CD4-positive, alpha-beta T cell (primary cell): Measurements from ENCODE around the gene MAPRE2. TPM values are rescaled to one million over a fixed set of nuclear protein-coding genes. Genes with fewer than 3 reads are reported as not detected.

ENCODE experiments used
- ATAC-seq: fragments of 200-7000 bp; cut with Tn5 transposase; one replicate; pipeline ENCODE4 v1.10.0; 2022; ENCODE audit warnings: mild to moderate bottlenecking; ENCODE audit not compliant: poor library complexity
- CTCF ChIA-PET: fragments of 350-600 bp; sonication (Branson Sonifier 250); formaldehyde crosslinking; loops from one replicate; lab custom pipeline; 2021; ENCODE audit warnings: antibody characterized with exemption, inconsistent platforms; lab: Charles Lee
- POLR2A ChIA-PET: fragments of 350-600 bp; sonication (Branson Sonifier 250); formaldehyde crosslinking; loops from one replicate; lab custom pipeline; 2021; ENCODE audit warnings: antibody characterized with exemption, inconsistent platforms; lab: Charles Lee
- DNase-seq, 14 experiments: peaks; one replicate each; pipeline ENCODE4 v3.0.0-alpha.2; 2013 to 2020; ENCODE audit warnings: mixed read lengths in 2 of 14
- H3K27ac ChIP-seq, 2 donors: one replicate each; pipeline versions ENCODE4 v1.5.1 to v1.7.0; 2013; ENCODE audit warnings: low read length in 2 of 2, low read depth in 1 of 2, mild to moderate bottlenecking in 1 of 2
- H3K27me3 ChIP-seq, 2 experiments: 1 replicate in 1 of 2; 2 replicates in 1 of 2; pipeline versions ENCODE4 v1.6.1 to v1.7.0; 2013; ENCODE audit warnings: low read length in 2 of 2, control low read depth in 1 of 2, mild to moderate bottlenecking in 1 of 2, moderate library complexity in 1 of 2; ENCODE audit not compliant: insufficient read depth in 2 of 2, control insufficient read depth in 1 of 2
- H3K36me3 ChIP-seq: one replicate; pipeline ENCODE4 v1.6.1; 2013; ENCODE audit warnings: low read length, control low read depth; ENCODE audit not compliant: insufficient read depth
- H3K4me1 ChIP-seq: one replicate; pipeline ENCODE4 v1.6.1; 2013; ENCODE audit warnings: low read length, control low read depth; ENCODE audit not compliant: insufficient read depth
- H3K4me3 ChIP-seq: one replicate; pipeline ENCODE4 v1.5.1; 2013; ENCODE audit warnings: mild to moderate bottlenecking, low read length, moderate library complexity
- H3K9me3 ChIP-seq, 2 experiments: 1 replicate in 1 of 2; 2 replicates in 1 of 2; pipeline versions ENCODE4 v1.6.1 to v1.7.0; 2013; ENCODE audit warnings: low read length in 2 of 2, mild to moderate bottlenecking in 2 of 2, control low read depth in 1 of 2, moderate library complexity in 1 of 2; ENCODE audit not compliant: control insufficient read depth in 1 of 2, insufficient read depth in 1 of 2
- H3K27ac Mint-ChIP-seq: one replicate; pipeline ENCODE4 v1.8.0; 2020; ENCODE audit warnings: mixed read lengths
- H3K27me3 Mint-ChIP-seq: one replicate; pipeline ENCODE4 v1.8.0; 2021; ENCODE audit warnings: mixed read lengths
- H3K36me3 Mint-ChIP-seq: one replicate; pipeline ENCODE4 v1.8.0; 2021; ENCODE audit warnings: low read depth, mixed read lengths
- H3K4me1 Mint-ChIP-seq: one replicate; pipeline ENCODE4 v1.8.0; 2021; ENCODE audit warnings: low read depth, mixed read lengths
- H3K4me3 Mint-ChIP-seq: one replicate; pipeline ENCODE4 v1.8.0; 2020; ENCODE audit warnings: mild to moderate bottlenecking, mixed read lengths
- H3K9me3 Mint-ChIP-seq: one replicate; pipeline ENCODE4 v1.8.0; 2020; ENCODE audit warnings: mixed read lengths
- CTCF ChIP-seq: fragments of 200-600 bp; IDR thresholded peaks from one replicate; pipeline ENCODE4 v1.8.0; 2022; ENCODE audit warnings: antibody characterized with exemption, mild to moderate bottlenecking
- intact Hi-C, 2 experiments: fragments of 100-400 bp; cut with DNase I in 1 of 2; cut with micrococcal nuclease in 1 of 2; formaldehyde crosslinking; loops; one replicate each; pipeline versions ENCODE4 v1.15.1 to v1.9.0; 2023 to 2025; cut with DNase I, micrococcal nuclease
- total RNA-seq, 174 experiments: library from RNA in 2 of 174; stranded (reverse) in 2 of 174; gene quantifications; one replicate each; pipeline ENCODE4 v1.2.3 and lab custom pipeline; 2021 to 2026

The MAPRE2 gene
- total RNA-seq, 2 experiments from 2014 or later, result 108 to 112 TPM

GRCh38 chr18:35137632-35138031, 96.4 kb downstream of the MAPRE2 start:
- no peak for ATAC-seq
- Histone ChIP-seq H3K4me3 (no peak overlapping the region), H3K36me3 (peaks cover 79% of the 10 kb centered on the region), H3K9me3 (no peaks in the 10 kb centered on the region), H3K27me3 (no peaks in the 10 kb centered on the region), H3K4me1 (no peaks in the 10 kb centered on the region), H3K27ac (no peak overlapping the region)
- no peaks in the 10 kb centered on the region for H3K27me3 Mint-ChIP-seq
- intact Hi-C loops, result loop anchor here in 1 of 2 experiments (5.0 kb wide), 1 partner anchor 270 kb away; no protein-coding TSS in a partner anchor
- H3K4me3 Mint-ChIP-seq, result no peak overlapping the region
- no peak overlapping the region for H3K27ac Mint-ChIP-seq
- peaks cover 94% of the 10 kb centered on the region for H3K36me3 Mint-ChIP-seq
- DNase-seq, result no peak
- ChIA-PET POLR2A (no interaction called here), CTCF (no interaction called here)
- H3K9me3 Mint-ChIP-seq, result no peaks in the 10 kb centered on the region
- TF ChIP-seq CTCF, result no peak
- H3K4me1 Mint-ChIP-seq, result no peaks in the 10 kb centered on the region

- Mint-ChIP-seq H3K4me3 (no peak overlapping the region), H3K27ac (no peak overlapping the region), H3K27me3 (no peaks in the 10 kb centered on the region), H3K4me1 (no peaks in the 10 kb centered on the region), H3K9me3 (no peaks in the 10 kb centered on the region), H3K36me3 (peaks cover 83% of the 10 kb centered on the region)
- H3K27ac ChIP-seq, result no peak overlapping the region
- ATAC-seq (no peak), DNase-seq (no peak)
- CTCF ChIA-PET, result interaction anchor here (0.5 kb wide), 1 partner anchor 122 kb away, joined by 3 read pairs; no protein-coding TSS in a partner anchor
- no peaks in the 10 kb centered on the region for H3K9me3 ChIP-seq
- intact Hi-C loops, result loop anchor here in 1 of 2 experiments (5.0 kb wide), 1 partner anchor 271 kb away; no protein-coding TSS in a partner anchor
- POLR2A ChIA-PET, result no interaction called here
- H3K27me3 ChIP-seq, result no peaks in the 10 kb centered on the region
- no peak overlapping the region for H3K4me3 ChIP-seq
- TF ChIP-seq CTCF, result no peak
- H3K36me3 ChIP-seq, result peaks cover 68% of the 10 kb centered on the region
- no peaks in the 10 kb centered on the region for H3K4me1 ChIP-seq
Measured at GRCh38 chr18:35138773-35139172, 97.6 kb downstream of the MAPRE2 start.

GRCh38 chr18:35139517-35139916, 98.3 kb downstream of the MAPRE2 start:
- CTCF ChIA-PET, result no interaction called here
- POLR2A ChIA-PET, result interaction anchor here (0.6 kb wide), 1 partner anchor 101 kb away, joined by 3 read pairs; the partner anchor contains the start of gene ZNF397

More at GRCh38 chr18:35139517-35139916, 98.3 kb downstream of the MAPRE2 start:
- Mint-ChIP-seq H3K4me1 (no peaks in the 10 kb centered on the region), H3K9me3 (no peaks in the 10 kb centered on the region), H3K36me3 (peaks cover 80% of the 10 kb centered on the region), H3K27ac (no peak overlapping the region), H3K4me3 (no peak overlapping the region), H3K27me3 (no peaks in the 10 kb centered on the region)
- H3K9me3 ChIP-seq, result no peaks in the 10 kb centered on the region
- no peak for DNase-seq
- no peak for TF ChIP-seq CTCF
- H3K36me3 ChIP-seq, result peaks cover 60% of the 10 kb centered on the region
- H3K4me3 ChIP-seq, result no peak overlapping the region
- no peaks in the 10 kb centered on the region for H3K4me1 ChIP-seq
- ATAC-seq, result no peak
- no peaks in the 10 kb centered on the region for H3K27me3 ChIP-seq
- intact Hi-C loops, result loop anchor here in 1 of 2 experiments (5.0 kb wide), 1 partner anchor 272 kb away; no protein-coding TSS in a partner anchor
- H3K27ac ChIP-seq, result no peak overlapping the region
